Colonic mucosa (tissue), 4 donors: ENCODE results near the gene NDNF. TPM values are rescaled to one million over a fixed set of nuclear protein-coding genes. Genes with fewer than 3 reads are reported as not detected.

Experiments
- DNase-seq: peaks from one replicate; pipeline ENCODE4 v3.0.0-alpha.2; 2020
- H3K27ac ChIP-seq: fragments of 200-600 bp; one replicate; pipeline ENCODE4 v1.8.0; 2021
- H3K27me3 ChIP-seq: fragments of 200-600 bp; one replicate; pipeline ENCODE4 v1.8.0; 2021
- H3K36me3 ChIP-seq: fragments of 200-600 bp; one replicate; pipeline ENCODE4 v1.8.0; 2021
- H3K4me1 ChIP-seq: fragments of 200-600 bp; one replicate; pipeline ENCODE4 v1.8.0; 2021; ENCODE audit warnings: mild to moderate bottlenecking
- H3K4me3 ChIP-seq: fragments of 200-600 bp; one replicate; pipeline ENCODE4 v1.8.0; 2021
- H3K9ac ChIP-seq, 2 donors: one replicate each; pipeline ENCODE4 v1.7.0; 2013; ENCODE audit warnings: control low read depth in 2 of 2, low read depth in 2 of 2, low read length in 2 of 2
- H3K9me3 ChIP-seq: fragments of 200-600 bp; one replicate; pipeline ENCODE4 v1.8.0; 2021
- CTCF ChIP-seq: fragments of 200-600 bp; IDR thresholded peaks from one replicate; pipeline ENCODE4 v1.8.0; 2022; ENCODE audit warnings: antibody characterized with exemption, mild to moderate bottlenecking
- intact Hi-C: fragments of 100-400 bp; cut with DNase I; formaldehyde crosslinking; loops from one replicate; pipeline ENCODE4 v1.14.1; 2022
- total RNA-seq, 2 donors: library from RNA; stranded (reverse); fragmentation: NEBNext Ultra II Directional in 1 of 2; extraction: Animal tissue kit (Norgen Biotek cat#: 25700) in 1 of 2; gene quantifications; one replicate each; pipeline ENCODE4 v1.2.1, GENCODE V29; 2021
- donor health status: healthy.
- donor health status: DM: no; HTN: no; CAD: no.
- donor health status: DM: no; HTN: no; CAD: no.

NDNF gene
- total RNA-seq, 2 donors from 2014 or later: 8.9 to 30.4 TPM

GRCh38 chr4:121009578-121010478 lies 62.5 kb downstream of the NDNF start:
- no peak for DNase-seq
- no peaks in the 10 kb centered on the region for H3K36me3 ChIP-seq
- no peak overlapping the region for H3K4me3 ChIP-seq
- intact Hi-C loops: no loop called here
- H3K27ac ChIP-seq: no peak overlapping the region
- H3K4me1 ChIP-seq: no peaks in the 10 kb centered on the region
- no peaks in the 10 kb centered on the region for H3K9me3 ChIP-seq
- TF ChIP-seq CTCF: no peak
- no peaks in the 10 kb centered on the region for H3K27me3 ChIP-seq
- no peak overlapping the region for H3K9ac ChIP-seq

- Histone ChIP-seq H3K9ac (no peak overlapping the region), H3K36me3 (no peaks in the 10 kb centered on the region), H3K27ac (no peak overlapping the region), H3K4me1 (no peaks in the 10 kb centered on the region), H3K9me3 (no peaks in the 10 kb centered on the region), H3K4me3 (no peak overlapping the region), H3K27me3 (no peaks in the 10 kb centered on the region)
- no peak for DNase-seq
- TF ChIP-seq CTCF: no peak
- intact Hi-C loops: no loop called here
Observed at GRCh38 chr4:121007660-121008059, 64.7 kb downstream of the NDNF start.

- H3K36me3 ChIP-seq: no peaks in the 10 kb centered on the region
- no peaks in the 10 kb centered on the region for H3K27me3 ChIP-seq
- H3K27ac ChIP-seq: no peak overlapping the region
- H3K9me3 ChIP-seq: no peaks in the 10 kb centered on the region
- no peaks in the 10 kb centered on the region for H3K4me1 ChIP-seq
- no peak for DNase-seq
- intact Hi-C loops: no loop called here
- TF ChIP-seq CTCF: no peak
- no peak overlapping the region for H3K4me3 ChIP-seq
- H3K9ac ChIP-seq: no peak overlapping the region
Observed at GRCh38 chr4:121003863-121004262, 68.5 kb downstream of the NDNF start.

- no peak for DNase-seq
- no peak overlapping the region for H3K27ac ChIP-seq
- H3K9ac ChIP-seq: no peak overlapping the region
- H3K4me3 ChIP-seq: no peak overlapping the region
- no peaks in the 10 kb centered on the region for H3K4me1 ChIP-seq
- H3K36me3 ChIP-seq: no peaks in the 10 kb centered on the region
- intact Hi-C loops: no loop called here
- H3K27me3 ChIP-seq: no peaks in the 10 kb centered on the region
- no peak for TF ChIP-seq CTCF
- no peaks in the 10 kb centered on the region for H3K9me3 ChIP-seq
Observed at GRCh38 chr4:120995266-120996010, 76.9 kb downstream of the NDNF start.

- H3K9ac ChIP-seq: no peak overlapping the region
- no peaks in the 10 kb centered on the region for H3K4me1 ChIP-seq
- no peaks in the 10 kb centered on the region for H3K27me3 ChIP-seq
- H3K4me3 ChIP-seq: no peak overlapping the region
- no peak for TF ChIP-seq CTCF
- no peak overlapping the region for H3K27ac ChIP-seq
- H3K9me3 ChIP-seq: no peaks in the 10 kb centered on the region
- intact Hi-C loops: no loop called here
- no peaks in the 10 kb centered on the region for H3K36me3 ChIP-seq
- DNase-seq: no peak
Observed at GRCh38 chr4:120994521-120994920, 77.8 kb downstream of the NDNF start.
